Activated CD4-positive, alpha-beta T cell treated with anti-CD3 and anti-CD28 coated beads, Interleukin-2, Interleukin-6, amounts not matched to agents 100 ng/mL and 50 ng/mL, durations not matched to agents 16 hours and 8 hours (primary cell): ENCODE measurements around the gene FN1.

Experiments
- DNase-seq: peaks from one replicate; pipeline ENCODE4 v3.0.0-alpha.2; 2020

FN1 gene

GRCh38 chr2:215435870-215436704 lies at the start of gene FN1:
FN1 (minus strand) TSS chr2:215436068; CDS start chr2:215435802, 266 bp downstream.
- DNase-seq, result peak; percentile 74

DNA sequence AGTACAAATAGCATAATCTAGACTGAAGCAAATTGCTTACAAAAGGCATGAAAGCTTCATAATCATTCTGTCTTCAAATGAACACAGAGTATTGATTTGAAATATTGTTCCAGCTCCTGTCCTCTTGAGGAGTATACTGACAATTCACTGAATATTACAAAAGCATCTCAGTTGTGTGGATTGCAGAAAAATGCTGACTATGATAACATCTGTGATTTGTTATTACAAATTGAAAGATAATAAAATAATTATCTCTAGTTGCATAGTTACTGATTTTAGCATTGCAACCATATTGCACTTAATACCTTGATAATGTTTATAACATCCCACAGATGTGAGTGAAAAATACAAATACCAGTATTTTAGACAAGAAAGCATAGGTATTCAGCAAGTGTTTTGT lies 49.2 kb upstream of the FN1 start:
- DNase-seq, result no peak

DNA sequence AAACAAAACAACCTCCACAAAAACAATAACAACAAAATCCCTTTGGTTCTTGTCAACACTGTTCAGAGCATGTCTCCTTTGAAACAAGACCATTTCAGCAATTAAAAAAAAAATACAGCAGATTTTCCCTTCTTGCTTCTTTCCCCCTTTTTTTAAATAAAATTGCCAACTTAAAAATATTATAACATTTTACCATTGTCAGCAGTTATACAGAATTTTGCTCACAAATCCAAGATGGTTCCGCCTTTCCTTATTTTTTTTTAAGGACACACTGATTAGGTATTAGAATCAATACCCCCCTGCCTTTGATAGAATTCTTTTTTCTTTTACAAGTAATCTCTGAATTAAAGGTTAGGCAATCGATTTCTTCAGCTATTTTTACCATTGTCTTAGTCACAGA lies 48.7 kb upstream of the FN1 start:
- DNase-seq, result no peak

- DNase-seq, result no peak
Measured at GRCh38 chr2:215483431-215483830, 47.6 kb upstream of the FN1 start.

DNA sequence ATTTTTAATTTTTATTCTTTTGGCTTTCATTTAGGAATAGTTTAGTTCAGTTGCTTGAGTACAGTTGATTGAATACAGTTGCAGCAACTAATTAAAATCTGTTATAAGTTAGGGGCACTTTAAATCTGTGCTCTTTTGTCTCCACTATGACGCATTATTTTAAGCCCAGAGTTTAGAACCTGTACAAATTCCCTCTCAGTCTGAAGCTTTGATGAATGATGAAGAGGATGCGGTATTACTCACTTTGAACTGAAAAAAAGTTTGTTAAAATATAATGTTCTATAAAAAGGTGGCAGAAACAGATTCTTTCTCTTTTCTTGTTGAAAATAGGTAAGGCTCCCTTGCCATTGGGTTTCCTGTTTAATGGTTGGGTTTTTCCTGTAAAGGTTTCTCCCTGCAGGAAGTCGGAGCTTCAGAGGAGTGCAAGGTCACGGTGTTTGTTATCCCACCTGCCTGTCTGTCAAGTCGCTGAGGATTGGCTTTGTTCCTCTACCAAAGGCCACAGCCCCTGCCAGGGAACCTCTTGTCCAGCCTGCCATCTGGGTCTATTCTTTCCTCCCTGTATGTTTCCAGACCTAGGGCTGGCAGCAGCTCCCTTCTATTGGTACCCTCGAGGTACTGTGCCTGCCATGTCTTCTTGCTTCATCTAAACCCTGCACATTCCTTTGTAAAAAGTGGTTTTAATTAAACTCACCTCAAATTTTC lies 43.8 kb upstream of the FN1 start:
- no peak for DNase-seq

GRCh38 chr2:215479121-215479520 lies 43.3 kb upstream of the FN1 start:
- DNase-seq, result no peak

GRCh38 chr2:215476424-215476823 lies 40.6 kb upstream of the FN1 start:
- DNase-seq, result no peak

DNA sequence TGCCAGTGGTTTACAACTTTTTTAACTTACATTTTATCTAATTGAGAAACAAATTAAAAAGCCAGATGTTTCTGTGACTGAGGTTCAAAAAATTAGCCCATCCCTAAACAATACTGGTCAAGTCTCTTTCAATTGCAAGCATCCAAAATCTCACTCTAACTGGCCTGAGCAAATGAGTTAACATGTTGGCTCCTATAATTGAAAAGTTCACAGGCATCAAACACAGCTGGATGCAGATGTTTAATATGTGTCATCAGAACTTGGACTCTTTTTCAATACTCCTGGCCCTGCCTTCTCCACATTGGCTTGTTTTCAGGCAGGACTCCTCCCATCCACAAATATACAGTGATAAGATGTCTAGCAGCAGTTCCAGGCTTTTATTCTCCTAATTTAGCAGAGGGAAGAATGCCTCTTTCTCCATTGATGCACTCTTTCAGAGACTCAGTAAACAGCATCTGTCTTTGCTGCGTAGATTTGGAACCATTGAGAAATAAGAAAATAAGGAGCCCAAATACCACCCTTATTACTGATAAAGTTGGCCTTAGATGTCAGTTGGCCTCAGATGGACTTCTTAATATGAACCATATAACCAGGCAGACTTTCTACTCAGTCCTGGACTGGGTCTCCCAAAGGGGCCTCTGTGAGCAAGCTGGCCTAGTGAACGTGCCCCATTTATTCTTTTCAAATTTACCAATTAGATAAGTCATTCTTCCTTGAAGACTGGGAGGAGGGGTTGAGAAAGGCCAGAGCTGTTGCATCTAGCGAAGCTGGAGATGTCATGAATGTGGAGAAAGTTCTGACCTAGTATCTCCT lies 30.4 kb upstream of the FN1 start:
- DNase-seq, result no peak

- DNase-seq, result no peak
Measured at GRCh38 chr2:215465256-215465655, 29.4 kb upstream of the FN1 start.

DNA sequence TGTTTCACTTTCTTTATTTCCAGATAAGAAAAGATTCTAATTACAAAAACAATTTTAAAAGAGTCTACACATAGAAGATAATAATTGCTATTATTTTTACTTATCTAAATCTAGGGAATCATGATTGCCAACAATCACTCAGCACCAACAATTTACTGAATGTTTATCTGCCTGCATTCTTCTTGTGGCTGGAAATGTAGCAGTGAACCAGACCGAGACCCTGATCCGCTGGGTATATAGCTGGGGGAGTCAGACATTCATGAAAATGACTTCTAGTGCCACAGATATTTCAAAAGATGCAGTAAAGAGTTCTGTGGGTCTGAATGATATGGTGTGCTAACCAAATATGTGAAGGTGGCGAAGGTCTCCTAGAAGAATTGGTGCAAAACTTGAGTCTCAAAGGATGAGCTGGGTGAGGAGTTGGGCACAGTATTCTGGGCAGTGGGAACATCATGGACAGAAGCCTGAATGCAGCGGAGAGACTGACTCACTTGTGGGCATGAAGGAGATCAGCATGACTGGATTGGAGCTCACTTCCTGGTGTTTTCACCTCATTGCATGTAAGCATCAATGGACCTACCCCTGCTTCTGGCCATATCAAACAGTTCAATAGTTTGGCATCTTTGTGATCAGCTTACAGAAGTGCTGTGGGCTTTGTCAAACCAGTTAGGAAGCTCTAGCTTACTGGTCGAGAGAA lies 26.1 kb upstream of the FN1 start:
- DNase-seq, result no peak

- DNase-seq, result no peak
Measured at GRCh38 chr2:215460682-215461382, 25.0 kb upstream of the FN1 start.

DNA sequence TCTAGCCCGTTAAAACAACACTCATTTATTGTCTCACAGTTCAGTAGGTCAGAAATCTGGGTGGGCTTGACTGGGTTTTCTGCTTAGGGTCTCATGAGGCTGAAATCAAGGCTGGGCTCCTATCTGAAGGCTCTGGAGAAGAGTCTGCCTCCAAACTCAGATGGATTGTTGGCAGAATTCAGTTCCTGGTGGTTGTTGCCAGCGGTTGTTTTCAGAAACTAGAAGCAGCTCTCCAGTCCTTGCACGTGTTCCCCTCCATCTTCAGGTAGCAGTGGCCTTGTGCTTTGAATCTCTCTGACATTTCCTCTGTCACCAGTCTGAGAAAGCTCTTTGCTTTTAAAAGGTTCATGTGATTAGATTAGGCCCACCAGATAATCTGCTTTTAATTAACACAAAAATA lies 20.1 kb upstream of the FN1 start:
- no peak for DNase-seq

GRCh38 chr2:215454519-215455246 lies 18.8 kb upstream of the FN1 start:
- DNase-seq, result peak; percentile 21

GRCh38 chr2:215452725-215453124 lies 16.9 kb upstream of the FN1 start:
- no peak for DNase-seq

DNA sequence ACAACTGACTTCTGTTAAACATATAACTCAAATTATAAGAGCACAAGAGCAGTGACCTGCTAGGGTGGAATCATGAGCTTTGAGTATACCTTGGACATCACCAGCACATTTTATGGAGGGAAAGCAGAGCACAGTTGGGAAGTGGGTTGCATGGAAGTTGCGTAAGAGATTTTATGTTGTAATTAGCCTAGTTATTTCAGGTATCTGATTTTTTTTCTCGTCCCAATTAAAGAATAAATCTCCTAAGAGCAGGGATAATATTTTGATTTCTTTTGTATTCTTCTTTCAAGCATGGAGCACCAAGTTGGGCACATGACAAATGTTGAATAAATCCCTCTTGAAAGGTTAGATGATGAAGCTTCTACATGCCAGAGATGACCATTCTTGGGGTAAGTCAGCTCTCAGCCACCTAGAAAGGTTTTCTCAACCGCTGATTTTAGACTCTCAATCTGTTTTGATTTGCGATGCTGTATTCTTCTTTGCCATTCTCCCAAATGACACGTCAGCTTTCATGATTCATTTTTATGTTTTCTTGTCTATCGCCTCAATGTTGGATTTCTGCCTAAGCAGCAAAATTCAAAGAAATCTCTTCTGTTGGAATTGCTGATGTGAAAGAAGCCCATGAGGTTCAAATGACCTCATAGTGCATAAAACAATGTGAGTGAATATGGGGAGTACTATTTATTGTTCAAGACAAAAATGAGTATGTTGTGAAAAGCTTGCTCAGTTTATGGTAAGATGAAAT lies 15.3 kb upstream of the FN1 start:
- no peak for DNase-seq

- no peak for DNase-seq
Measured at GRCh38 chr2:215450188-215451011, 14.5 kb upstream of the FN1 start.

DNA sequence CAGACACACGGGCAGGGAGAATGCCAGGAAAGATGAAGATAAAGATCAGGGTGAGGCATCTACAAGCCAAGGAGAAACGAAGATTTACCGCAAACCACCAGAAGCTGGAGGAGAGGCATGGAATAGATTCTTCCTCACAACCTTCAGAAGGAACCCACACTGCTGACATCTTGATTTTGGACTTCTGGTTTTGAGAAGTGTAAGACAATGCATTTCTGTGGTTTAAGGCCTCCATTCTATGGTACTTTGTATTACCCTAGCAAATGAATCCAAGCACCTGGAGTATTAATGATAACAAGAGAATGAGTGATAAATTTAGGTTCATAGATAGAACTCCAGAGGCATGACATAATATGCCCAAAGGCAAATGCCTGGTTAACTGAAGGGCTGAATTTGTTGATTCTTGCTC lies 11.8 kb upstream of the FN1 start:
- DNase-seq, result no peak

GRCh38 chr2:215447056-215447455 lies 11.2 kb upstream of the FN1 start:
- DNase-seq, result no peak

GRCh38 chr2:215442401-215442787 lies 6.5 kb upstream of the FN1 start:
- no peak for DNase-seq
